Medulla oblongata (tissue), 1 donor: ENCODE data around the gene NCOA4.
"Not testable (repeated sequence)": the region's sequence is repeated elsewhere in the genome, so short reads cannot be mapped to it uniquely, and the experiment has no call there.

Experiments
- DNase-seq: peaks from one replicate; pipeline ENCODE4 v3.0.0-alpha.2; 2015; ENCODE audit errors: extremely low spot score

Gene NCOA4

GRCh38 chr10:46052057-46052790 lies 21.8 kb upstream of the NCOA4 start:
- DNase-seq = no peak

GRCh38 chr10:46050941-46051623 lies 20.7 kb upstream of the NCOA4 start:
- DNase-seq = no peak

DNA sequence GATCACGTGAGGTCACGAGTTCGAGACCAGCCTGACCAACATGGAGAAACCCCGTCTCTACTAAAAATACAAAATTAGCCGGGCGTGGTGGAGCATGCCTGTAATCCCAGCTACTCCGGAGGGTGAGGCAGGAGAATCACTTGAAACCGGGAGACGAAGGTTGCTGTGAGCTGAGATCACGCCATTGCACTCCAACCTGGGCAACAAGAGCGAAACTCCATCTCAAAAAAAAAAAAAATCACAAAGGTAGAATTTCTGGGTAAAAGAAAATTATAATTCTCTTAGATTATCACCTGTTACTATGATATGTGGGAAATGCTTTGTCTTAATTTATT lies 19.0 kb upstream of the NCOA4 start:
- DNase-seq = not testable (repeated sequence)

DNA sequence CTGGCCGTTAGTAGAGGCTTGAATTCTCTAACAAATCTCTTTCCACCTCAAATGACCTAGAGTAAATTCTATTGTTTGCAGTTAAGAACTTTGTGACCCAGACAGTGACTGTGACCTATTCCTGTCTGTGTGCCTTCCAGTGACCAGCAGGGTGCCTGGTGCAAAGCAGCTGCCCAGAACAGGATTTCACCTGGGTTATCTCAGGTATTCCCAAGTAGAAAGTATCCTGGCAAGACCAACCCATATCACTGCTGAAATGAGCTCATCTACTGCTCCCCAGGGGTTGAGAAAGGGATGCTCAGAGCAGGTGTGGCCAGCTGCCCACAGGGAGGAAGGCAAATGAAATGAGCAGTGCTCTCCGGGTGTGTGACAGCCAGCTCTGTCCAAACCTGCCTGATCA lies 17.7 kb upstream of the NCOA4 start:
- DNase-seq = no peak

DNA sequence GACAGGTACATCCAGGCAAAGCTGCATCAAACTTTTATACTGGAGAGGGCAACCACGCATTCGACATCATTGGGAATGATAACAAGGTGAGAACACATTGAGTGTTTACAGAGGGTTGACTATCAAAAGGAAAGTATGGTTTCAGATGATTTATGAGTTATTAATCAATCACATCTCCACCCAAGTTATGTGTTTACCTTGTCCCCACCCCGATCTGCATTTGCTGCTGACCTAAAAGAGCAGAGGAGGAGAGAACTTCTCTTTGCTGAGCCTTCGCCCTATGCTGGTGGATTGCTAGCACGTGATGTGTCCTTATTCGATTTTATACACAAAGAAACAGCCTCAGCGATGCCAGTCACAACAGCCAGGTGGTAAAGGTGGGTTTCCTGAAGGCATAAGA lies 15.8 kb upstream of the NCOA4 start, which contains the start of gene MSMB:
TSS of gene MSMB (minus strand) at position 9 of the 400 bp plus-strand sequence. CDS start 32 bp downstream, outside the sequence.
- no peak for DNase-seq

DNA sequence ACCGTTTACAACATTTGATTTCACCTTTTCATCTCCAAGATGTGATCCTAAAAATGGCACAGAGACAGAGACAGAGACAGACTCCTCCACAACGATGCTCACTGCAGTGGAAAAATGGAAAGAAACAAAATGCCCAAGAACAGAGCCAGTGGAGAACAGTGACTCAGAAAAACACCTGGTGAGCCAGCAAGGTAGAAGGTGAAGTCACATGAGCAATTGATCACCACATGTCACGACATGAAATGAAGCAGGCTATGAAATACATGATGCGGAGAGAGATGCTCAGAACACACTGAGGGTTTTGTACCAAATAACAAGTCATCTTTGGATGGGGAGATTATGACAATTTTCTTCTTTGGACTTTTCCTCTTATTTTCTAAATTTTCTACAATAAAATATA lies 12.1 kb upstream of the NCOA4 start:
- DNase-seq = no peak

- DNase-seq = no peak
Measured at GRCh38 chr10:46040004-46040403, 9.6 kb upstream of the NCOA4 start.

- DNase-seq = no peak
Measured at GRCh38 chr10:46037107-46037825, 6.8 kb upstream of the NCOA4 start.

DNA sequence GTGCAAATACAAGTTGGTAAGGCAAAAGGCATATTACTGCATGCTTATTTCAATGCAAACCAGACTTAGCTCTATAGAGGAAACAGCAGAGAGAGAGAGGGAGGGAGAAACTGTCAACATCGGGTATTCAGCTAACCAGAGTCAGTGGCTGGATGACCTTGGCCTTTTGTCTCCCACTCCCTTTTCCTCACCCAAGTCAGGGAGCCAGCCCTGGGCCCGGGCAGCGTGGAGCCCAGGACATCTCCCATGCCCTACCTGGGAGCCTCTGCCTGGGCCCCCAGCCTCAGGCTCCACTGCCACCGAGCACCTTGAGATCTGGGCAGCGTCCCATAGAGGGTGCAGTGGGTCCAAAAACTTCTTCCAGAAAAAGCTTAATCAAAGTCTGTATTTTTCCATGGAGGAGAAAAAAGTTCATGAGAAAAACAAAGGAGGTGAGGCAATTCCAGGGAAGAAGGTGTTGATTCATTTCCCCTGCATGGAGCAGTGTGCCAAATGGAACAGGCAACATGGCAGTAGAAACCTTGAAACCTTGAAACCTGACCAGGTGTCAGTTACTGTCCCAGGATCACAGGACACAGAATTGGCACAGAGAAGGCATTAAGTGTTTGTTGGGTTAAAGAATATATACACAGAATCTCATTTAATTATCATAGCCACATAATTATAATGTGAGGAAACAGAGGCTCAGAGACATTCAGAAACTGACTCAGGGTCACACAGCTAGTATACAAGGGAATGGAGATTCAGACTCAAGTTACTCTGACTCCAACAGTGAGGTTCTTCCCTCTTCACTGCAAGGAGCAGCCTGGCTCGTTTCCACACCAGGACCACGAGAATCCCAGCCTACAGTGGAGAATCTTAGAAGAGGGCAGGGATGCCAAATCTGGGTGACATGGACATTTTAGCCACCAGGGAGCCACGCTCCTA lies 5.8 kb upstream of the NCOA4 start:
- DNase-seq = no peak

DNA sequence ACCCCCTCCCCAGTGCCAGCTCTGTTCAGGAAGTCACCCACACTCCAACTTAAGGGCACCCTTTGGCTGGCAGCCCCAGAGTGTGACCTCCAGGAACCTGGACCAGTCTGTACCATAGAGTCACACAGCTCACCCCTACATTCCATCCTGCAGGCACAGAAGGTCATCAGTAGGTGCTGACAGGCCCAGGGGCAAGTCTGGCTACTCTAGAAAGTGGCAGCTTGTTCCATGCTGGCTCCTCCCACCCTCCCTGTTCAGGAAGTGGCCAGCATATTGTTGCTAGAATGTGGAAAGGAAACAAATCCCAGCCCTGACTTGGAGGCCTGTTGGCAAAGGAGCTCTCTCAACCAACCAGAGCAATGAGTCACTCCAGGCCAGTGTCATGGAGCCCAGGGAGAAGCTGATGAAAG lies 3.2 kb upstream of the NCOA4 start:
- no peak for DNase-seq

- no peak for DNase-seq
Measured at GRCh38 chr10:46031648-46032532, 1.5 kb upstream of the NCOA4 start.

- DNase-seq = no peak
Measured at GRCh38 chr10:46029461-46030030, 877 bp downstream of the NCOA4 start.

DNA sequence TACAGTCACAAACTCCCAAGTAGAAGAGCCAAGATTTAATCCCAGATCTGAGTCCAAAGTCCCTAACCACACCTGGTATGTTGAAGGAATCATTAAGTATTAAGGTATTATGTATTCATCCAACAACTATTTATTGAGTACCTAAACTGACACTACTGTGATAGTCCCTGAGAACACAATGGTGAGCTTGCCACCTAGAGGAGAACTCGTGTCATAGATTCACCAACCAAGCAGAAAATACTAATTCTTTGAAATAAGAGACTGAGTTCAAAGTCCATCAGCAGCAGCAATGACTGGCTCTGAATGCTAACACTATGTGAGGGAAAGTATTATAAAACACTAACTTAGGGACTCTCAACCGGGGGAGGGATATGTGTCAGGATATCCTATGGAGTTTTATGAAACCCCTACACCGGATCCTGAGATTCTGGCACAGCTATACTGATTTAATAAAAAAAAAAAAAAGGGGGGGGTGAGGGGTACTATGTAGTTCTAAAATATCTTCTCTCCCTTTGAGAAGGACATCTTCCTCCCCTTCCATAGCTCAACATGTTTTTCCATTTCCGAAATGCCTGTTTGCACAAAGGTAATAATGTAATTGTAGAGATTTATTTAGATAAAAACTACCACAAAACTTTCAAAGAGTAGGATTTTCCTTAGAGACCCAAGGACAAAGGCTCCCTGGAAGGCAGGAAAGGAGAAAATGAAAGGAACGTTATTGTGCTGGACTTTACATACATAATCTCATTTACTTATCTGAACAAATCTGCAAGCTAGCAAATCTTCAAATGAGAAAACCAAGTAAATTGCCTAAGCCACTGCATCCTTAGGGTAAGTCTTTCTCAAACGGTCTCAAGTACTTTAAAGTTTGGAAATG lies 1.6 kb downstream of the NCOA4 start:
- peak; percentile 62 for DNase-seq

DNA sequence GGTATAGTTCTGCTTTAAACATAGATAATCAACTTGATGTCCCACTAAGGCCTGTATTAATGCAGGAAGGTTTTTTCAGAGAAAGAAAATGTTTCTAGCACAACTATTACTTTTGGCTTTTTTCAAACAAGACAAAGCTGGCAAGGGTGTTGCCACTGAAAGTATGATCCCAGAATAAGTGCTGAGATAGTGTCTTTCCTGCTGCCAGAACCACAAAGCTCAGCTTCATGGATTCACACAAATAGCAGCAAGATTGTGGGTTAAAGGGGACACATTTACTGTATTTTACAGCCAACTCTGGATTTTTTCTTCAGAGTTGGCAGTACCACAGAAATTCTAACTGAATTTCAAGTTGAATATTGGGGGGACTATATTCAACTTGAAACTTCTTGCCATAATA lies 4.3 kb downstream of the NCOA4 start:
- no peak for DNase-seq

DNA sequence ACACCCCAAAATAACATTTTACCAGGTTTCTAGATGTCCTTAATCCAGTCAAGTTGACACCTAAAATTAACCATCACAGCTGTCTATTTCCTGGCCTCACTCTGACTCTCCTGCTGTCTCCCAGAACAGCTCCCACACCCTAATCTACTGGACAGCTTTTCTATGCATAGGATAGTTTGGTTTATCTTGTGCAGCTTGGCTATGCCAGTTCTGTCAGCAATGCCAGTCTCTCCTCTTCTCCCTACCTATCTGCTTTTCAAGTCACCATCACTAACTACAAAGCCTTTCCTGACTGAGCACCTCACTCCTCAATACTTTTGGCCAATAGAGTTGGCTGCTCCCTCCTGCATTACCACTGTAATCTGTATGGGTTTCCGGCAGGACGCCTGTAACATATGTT lies 5.0 kb downstream of the NCOA4 start:
- no peak for DNase-seq

DNA sequence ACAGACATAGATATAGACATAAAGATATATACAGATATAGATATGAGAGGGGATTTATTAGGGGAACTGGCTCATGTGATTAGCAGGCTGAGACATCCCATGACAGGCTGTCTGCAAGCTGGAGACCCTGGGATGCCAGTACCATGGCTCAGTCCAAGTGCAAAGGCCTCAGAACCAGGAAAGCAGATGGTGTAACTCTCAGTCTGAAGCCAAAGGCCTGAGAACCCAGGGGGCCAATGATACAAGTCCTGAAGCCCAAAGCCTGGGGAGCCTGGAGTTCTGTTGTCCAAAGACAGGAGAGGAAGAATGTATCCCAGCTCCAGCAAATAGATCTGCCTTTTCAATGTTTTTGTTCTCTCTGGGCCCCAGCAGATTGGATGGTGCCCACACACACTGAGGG lies 5.5 kb downstream of the NCOA4 start:
- DNase-seq = no peak

DNA sequence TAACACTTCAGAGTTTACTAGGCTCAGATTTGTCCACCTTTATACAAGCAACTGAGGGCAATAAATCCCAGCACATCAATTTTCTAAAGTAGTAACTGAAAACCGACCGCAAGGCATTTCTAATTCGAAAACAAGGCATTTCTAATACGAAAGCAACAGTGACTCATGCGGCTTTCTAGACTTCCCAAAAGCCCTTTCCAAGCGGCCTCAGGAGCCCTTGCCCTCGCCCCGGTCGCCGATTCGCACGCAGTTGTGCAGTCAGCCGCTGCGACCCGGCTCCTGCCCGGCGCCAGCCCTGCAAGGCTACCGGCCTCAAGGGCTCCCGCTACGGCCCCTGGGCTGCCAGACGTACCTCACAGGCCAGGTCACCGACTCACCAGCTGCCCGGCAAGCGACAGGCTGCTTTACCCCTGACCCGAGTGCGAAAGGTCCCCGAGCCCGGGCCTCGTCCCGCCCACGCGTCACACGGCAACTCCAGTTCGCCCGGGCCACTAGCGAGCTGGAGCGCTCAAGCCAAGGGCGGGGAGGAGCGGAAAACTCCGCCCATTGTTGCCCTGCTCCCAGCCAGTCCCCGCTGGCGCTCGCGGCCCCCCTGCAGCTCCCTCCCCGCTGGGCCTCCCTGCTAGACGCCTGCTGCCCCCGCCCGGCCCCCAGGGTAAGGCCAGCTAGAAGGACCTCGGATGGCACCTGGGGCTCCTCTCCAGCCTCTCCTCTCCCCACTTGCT lies 7.3 kb downstream of the NCOA4 start:
- peak; percentile 96 for DNase-seq

GRCh38 chr10:46020344-46020657 lies 10.1 kb downstream of the NCOA4 start:
- no peak for DNase-seq
